AG09309 (cell line): ENCODE measurements around the gene HSD3B2.

Experiments used
- DNase-seq: peaks from one replicate; pipeline ENCODE4 v3.0.0-alpha.2; 2010; ENCODE audit warnings: low read depth
- H3K4me3 ChIP-seq: 2 replicates; pipeline ENCODE4 v1.5.1; 2011; ENCODE audit warnings: mild to moderate bottlenecking, low read depth, low read length, moderate library complexity; ENCODE audit not compliant: control insufficient read depth
- TF ChIP-seq, protein P1 (sequence below): IDR thresholded peaks from 2 replicates; pipeline ENCODE4 v1.5.1; 2011; ENCODE audit warnings: mild to moderate bottlenecking, low read depth, low read length, inconsistent platforms; ENCODE audit not compliant: insufficient read depth, control insufficient read depth; ENCODE audit errors: missing control alignments

HSD3B2 gene

DNA sequence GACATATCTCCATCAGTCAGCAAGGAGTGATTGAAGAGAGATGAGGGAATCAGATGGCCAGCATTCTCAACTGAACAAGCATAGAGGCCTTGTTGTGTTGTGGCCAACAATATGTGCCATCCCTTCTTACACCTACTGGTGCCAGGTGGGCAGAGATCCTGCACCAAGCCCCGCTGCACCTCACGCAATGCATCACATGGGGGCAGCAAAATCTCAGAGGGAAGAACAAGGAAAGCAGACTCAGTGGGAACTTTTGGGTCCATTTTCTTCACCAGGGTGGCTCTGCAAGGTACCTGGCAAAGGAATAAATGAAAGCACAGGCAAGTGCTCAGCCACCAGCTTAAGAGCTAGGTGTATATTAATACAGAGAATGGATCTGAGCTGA lies 33.2 kb downstream of the HSD3B2 start:
- no peak overlapping the region for H3K4me3 ChIP-seq
- no peak for DNase-seq
- TF ChIP-seq, protein P1, sequence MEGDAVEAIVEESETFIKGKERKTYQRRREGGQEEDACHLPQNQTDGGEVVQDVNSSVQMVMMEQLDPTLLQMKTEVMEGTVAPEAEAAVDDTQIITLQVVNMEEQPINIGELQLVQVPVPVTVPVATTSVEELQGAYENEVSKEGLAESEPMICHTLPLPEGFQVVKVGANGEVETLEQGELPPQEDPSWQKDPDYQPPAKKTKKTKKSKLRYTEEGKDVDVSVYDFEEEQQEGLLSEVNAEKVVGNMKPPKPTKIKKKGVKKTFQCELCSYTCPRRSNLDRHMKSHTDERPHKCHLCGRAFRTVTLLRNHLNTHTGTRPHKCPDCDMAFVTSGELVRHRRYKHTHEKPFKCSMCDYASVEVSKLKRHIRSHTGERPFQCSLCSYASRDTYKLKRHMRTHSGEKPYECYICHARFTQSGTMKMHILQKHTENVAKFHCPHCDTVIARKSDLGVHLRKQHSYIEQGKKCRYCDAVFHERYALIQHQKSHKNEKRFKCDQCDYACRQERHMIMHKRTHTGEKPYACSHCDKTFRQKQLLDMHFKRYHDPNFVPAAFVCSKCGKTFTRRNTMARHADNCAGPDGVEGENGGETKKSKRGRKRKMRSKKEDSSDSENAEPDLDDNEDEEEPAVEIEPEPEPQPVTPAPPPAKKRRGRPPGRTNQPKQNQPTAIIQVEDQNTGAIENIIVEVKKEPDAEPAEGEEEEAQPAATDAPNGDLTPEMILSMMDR, result peak; percentile 7

DNA sequence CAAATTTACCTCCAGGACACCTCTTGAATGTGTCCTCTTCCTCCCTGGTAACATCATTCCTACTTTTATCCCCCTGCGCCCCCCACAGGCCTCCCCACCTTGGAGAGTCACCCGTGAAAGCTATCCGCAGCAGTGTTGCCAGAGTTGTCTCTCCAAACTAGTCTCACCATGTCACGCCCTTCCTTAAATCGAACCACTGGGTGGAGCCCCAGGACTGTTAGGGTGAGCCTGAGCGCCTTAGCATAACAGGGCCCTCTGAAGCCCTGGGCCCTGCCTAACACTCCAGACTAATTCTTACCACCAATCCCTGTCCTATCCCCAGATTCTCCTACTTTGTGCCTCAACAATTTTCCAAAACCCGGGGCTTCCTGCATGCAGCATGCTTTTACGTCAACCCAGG lies 35.0 kb downstream of the HSD3B2 start:
- no peak for DNase-seq
- H3K4me3 ChIP-seq, result no peak overlapping the region
- TF ChIP-seq, protein P1, result peak; percentile 3

DNA sequence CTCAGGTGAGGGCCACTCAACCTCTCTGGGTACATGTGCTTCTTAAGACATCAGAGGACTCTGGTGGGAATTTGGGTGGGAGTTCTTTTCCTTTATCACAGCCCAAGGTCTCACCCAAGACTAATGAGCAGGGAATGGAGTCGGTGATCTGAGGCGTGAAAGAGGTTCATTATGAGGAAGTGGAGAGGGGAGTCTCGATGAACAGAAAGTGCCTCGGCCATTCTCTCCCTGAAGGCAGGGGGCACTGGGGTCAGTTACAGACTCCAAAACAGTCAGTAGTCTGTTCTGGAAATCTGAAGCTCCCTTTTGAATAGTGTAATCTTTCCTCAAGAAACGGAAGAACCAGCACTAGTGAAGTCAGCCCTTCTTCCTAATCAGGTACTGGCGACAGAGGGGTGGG lies 36.2 kb downstream of the HSD3B2 start:
- no peak for DNase-seq
- TF ChIP-seq, protein P1, result no peak
- no peak overlapping the region for H3K4me3 ChIP-seq

DNA sequence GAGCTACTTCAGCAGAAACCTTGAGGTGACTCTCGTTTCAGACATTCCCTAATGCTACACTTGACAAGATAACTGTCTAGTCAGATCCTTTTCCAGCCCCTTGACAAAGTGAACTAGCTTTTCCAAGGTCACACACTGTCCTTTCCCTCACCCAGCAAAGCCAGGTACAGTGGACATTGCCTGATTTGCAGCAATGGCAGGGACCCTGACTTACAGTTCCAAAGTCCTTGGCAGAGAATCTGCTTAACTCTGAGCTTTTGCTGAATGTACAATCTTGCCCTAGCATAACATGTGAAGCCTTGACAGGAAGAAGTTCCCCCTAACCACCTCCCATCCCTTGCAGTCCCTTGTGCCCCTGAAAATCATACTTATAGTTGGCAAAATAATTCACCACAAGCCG lies 37.1 kb downstream of the HSD3B2 start:
- no peak for DNase-seq
- TF ChIP-seq, protein P1, result no peak
- H3K4me3 ChIP-seq, result no peak overlapping the region

DNA sequence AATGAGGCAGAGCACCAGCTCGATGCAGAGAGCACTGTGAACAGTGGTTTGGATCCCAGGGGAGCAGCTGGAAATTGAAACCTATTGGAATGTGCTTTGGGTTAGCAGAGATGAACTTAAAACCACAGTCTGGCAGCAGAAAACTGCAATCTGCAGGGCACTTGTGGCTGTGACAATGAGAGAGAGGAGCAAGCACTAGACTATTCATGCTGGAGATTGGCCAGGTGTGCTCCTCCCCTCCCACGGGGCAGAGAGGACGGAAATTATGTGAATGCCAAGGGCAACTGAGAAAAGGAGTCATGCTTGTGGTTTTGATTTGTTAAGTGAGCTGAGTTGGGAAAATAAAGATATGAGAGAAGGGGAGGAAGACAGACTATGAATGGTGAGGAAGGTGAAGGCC lies 38.1 kb downstream of the HSD3B2 start:
- H3K4me3 ChIP-seq, result no peak overlapping the region
- TF ChIP-seq, protein P1, result no peak
- DNase-seq, result peak; percentile 59

DNA sequence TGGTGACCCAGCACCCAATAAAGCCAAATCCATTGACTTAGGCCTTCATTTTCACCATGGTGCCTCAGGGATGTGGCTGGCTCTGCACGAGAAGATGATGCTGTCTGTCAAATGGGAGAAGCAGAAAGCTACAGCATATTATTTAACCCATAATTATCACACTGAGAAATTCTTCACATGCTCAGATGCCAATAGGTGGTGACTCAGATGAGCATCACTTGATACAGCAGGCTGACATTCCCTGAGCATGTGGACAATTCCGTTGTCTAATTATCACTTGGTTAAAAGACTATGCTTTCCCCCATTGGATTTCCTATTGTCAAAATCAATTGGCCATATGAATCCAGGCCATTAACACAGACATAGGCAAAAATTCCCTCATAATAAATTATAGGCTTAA lies 48.0 kb downstream of the HSD3B2 start:
- TF ChIP-seq, protein P1, result no peak
- H3K4me3 ChIP-seq, result no peak overlapping the region
- no peak for DNase-seq

DNA sequence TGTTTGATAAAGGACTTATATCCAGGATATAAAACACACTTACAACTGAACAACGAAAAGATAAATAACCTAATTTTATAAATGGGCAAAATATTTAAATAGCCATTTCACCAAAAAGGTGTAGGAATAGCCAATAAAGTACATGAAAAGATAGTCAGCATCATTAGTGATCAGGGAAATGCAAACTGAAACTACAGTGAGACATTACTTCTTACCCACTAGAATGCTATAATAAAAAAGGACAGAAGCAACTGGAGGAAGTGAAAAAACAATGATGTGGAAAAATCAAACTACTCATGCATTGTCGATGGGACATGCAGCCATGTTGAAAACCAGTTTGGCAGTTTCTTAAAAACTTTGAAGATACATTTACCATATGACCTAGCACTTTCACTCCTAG lies 48.6 kb downstream of the HSD3B2 start:
- no peak overlapping the region for H3K4me3 ChIP-seq
- no peak for DNase-seq
- TF ChIP-seq, protein P1, result no peak
